Measurements from ENCODE around the gene ZSWIM8. TPM values are rescaled to one million over a fixed set of nuclear protein-coding genes. Genes with fewer than 3 reads are reported as not detected.

Gene ZSWIM8
- total RNA-seq, 1 donor, result 76.7 TPM

GRCh38 chr10:73818402-73818801 lies 33.0 kb downstream of the ZSWIM8 start:
- Histone ChIP-seq H3K4me3 (ENCODE audit: insufficient read depth, low read length) (no peak overlapping the region), H3K9me3 (ENCODE audit: low read depth, low read length) (no peaks in the 10 kb centered on the region), H3K4me2 (ENCODE audit: insufficient read depth, low read length) (no peak overlapping the region), H4K20me1 (ENCODE audit: insufficient read depth, low read length) (no peaks in the 10 kb centered on the region), H3K4me1 (ENCODE audit: insufficient read depth, low read length) (peaks cover 30% of the 10 kb centered on the region), H3K27ac (ENCODE audit: low read depth, low read length) (no peak overlapping the region), H3K27me3 (ENCODE audit: insufficient read depth, low read length) (no peaks in the 10 kb centered on the region), H3K79me2 (ENCODE audit: insufficient read depth, low read length) (no peaks in the 10 kb centered on the region), H2AFZ (ENCODE audit: low read length) (no peak overlapping the region), H3K36me3 (ENCODE audit: insufficient read depth, low read length) (peaks cover 23% of the 10 kb centered on the region)
- TF ChIP-seq CTCF (IDR thresholded peaks at IDR 0.05; ENCODE audit: extremely low read depth, low read depth, low read length), result no peak
- peak; percentile 22 for DNase-seq (ENCODE audit: insufficient read length, low spot score, missing footprints)

- Histone ChIP-seq H3K4me1 (ENCODE audit: insufficient read depth, low read length) (peaks cover 30% of the 10 kb centered on the region), H3K4me3 (ENCODE audit: insufficient read depth, low read length) (no peak overlapping the region), H3K36me3 (ENCODE audit: insufficient read depth, low read length) (peaks cover 23% of the 10 kb centered on the region), H2AFZ (ENCODE audit: low read length) (no peak overlapping the region), H4K20me1 (ENCODE audit: insufficient read depth, low read length) (no peaks in the 10 kb centered on the region), H3K4me2 (ENCODE audit: insufficient read depth, low read length) (no peak overlapping the region), H3K9me3 (ENCODE audit: low read depth, low read length) (no peaks in the 10 kb centered on the region), H3K27ac (ENCODE audit: low read depth, low read length) (no peak overlapping the region), H3K79me2 (ENCODE audit: insufficient read depth, low read length) (no peaks in the 10 kb centered on the region), H3K27me3 (ENCODE audit: insufficient read depth, low read length) (no peaks in the 10 kb centered on the region)
- TF ChIP-seq CTCF (IDR thresholded peaks at IDR 0.05; ENCODE audit: extremely low read depth, low read depth, low read length), result no peak
- DNase-seq (ENCODE audit: insufficient read length, low spot score, missing footprints), result peak; percentile 63
These were observed 33.7 kb downstream of the ZSWIM8 start for GRCh38 chr10:73819081-73819480.

GRCh38 chr10:73819513-73820093 lies 34.2 kb downstream of the ZSWIM8 start:
- H3K36me3 ChIP-seq (ENCODE audit: insufficient read depth, low read length), result peaks cover 19% of the 10 kb centered on the region
- H3K27me3 ChIP-seq (ENCODE audit: insufficient read depth, low read length), result no peaks in the 10 kb centered on the region
- H2AFZ ChIP-seq (ENCODE audit: low read length), result no peak overlapping the region
- peaks cover 30% of the 10 kb centered on the region for H3K4me1 ChIP-seq (ENCODE audit: insufficient read depth, low read length)
- peak; percentile 21 for TF ChIP-seq CTCF (IDR thresholded peaks at IDR 0.05; ENCODE audit: extremely low read depth, low read depth, low read length)
- H3K27ac ChIP-seq (ENCODE audit: low read depth, low read length), result peak overlapping the region; percentile 56
- peak; percentile 97 for DNase-seq (ENCODE audit: insufficient read length, low spot score, missing footprints)
- no peaks in the 10 kb centered on the region for H3K9me3 ChIP-seq (ENCODE audit: low read depth, low read length)
- no peaks in the 10 kb centered on the region for H3K79me2 ChIP-seq (ENCODE audit: insufficient read depth, low read length)
- no peak overlapping the region for H3K4me3 ChIP-seq (ENCODE audit: insufficient read depth, low read length)
- H4K20me1 ChIP-seq (ENCODE audit: insufficient read depth, low read length), result no peaks in the 10 kb centered on the region
- no peak overlapping the region for H3K4me2 ChIP-seq (ENCODE audit: insufficient read depth, low read length)

GRCh38 chr10:73823391-73823790 lies 38.0 kb downstream of the ZSWIM8 start:
- no peak for TF ChIP-seq CTCF (IDR thresholded peaks at IDR 0.05; ENCODE audit: extremely low read depth, low read depth, low read length)
- H3K79me2 ChIP-seq (ENCODE audit: insufficient read depth, low read length), result no peaks in the 10 kb centered on the region
- H3K9me3 ChIP-seq (ENCODE audit: low read depth, low read length), result no peaks in the 10 kb centered on the region
- H4K20me1 ChIP-seq (ENCODE audit: insufficient read depth, low read length), result no peaks in the 10 kb centered on the region
- H3K4me2 ChIP-seq (ENCODE audit: insufficient read depth, low read length), result no peak overlapping the region
- peaks cover 20% of the 10 kb centered on the region for H3K36me3 ChIP-seq (ENCODE audit: insufficient read depth, low read length)
- no peak overlapping the region for H3K4me3 ChIP-seq (ENCODE audit: insufficient read depth, low read length)
- peaks cover 28% of the 10 kb centered on the region for H3K4me1 ChIP-seq (ENCODE audit: insufficient read depth, low read length)
- DNase-seq (ENCODE audit: insufficient read length, low spot score, missing footprints), result peak; percentile 51
- H2AFZ ChIP-seq (ENCODE audit: low read length), result no peak overlapping the region
- H3K27me3 ChIP-seq (ENCODE audit: insufficient read depth, low read length), result no peaks in the 10 kb centered on the region
- no peak overlapping the region for H3K27ac ChIP-seq (ENCODE audit: low read depth, low read length)
